Lung (tissue), 12 donors: ENCODE data around the gene RGS17. TPM values are rescaled to one million over a fixed set of nuclear protein-coding genes. Genes with fewer than 3 reads are reported as not detected.

ENCODE experiments used
- ATAC-seq: fragments of 200-7000 bp; cut with Tn5 transposase; one replicate; pipeline ENCODE4 v1.9.1; 2020; ENCODE audit warnings: moderate number of reproducible peaks; ENCODE audit not compliant: insufficient read depth, low FRiP score
- DNase-seq, 3 donors: peaks; one replicate each; pipeline ENCODE4 v3.0.0-alpha.2; 2013 to 2017
- H3K27ac ChIP-seq, 2 donors: one replicate each; pipeline ENCODE4 v1.5.1; 2013; ENCODE audit warnings: mild to moderate bottlenecking in 2 of 2, moderate library complexity in 2 of 2, control low read depth in 1 of 2, inconsistent platforms in 1 of 2, low read depth in 1 of 2, low read length in 1 of 2
- H3K27me3 ChIP-seq, 3 donors: one replicate each; pipeline ENCODE4 v1.5.1; 2013; ENCODE audit warnings: low read length in 2 of 3; ENCODE audit not compliant: control insufficient read depth in 3 of 3, insufficient read depth in 3 of 3
- H3K36me3 ChIP-seq, 4 donors: one replicate each; pipeline ENCODE4 v1.5.1; 2013; ENCODE audit warnings: low read length in 4 of 4, mild to moderate bottlenecking in 1 of 4, moderate library complexity in 1 of 4; ENCODE audit not compliant: control insufficient read depth in 4 of 4, insufficient read depth in 4 of 4
- H3K4me1 ChIP-seq, 5 donors: one replicate each; pipeline ENCODE4 v1.5.1; 2013; ENCODE audit warnings: low read length in 5 of 5, mild to moderate bottlenecking in 2 of 5, moderate library complexity in 1 of 5; ENCODE audit not compliant: control insufficient read depth in 5 of 5, insufficient read depth in 5 of 5
- H3K4me3 ChIP-seq: one replicate; pipeline ENCODE4 v1.5.1; 2013; ENCODE audit warnings: mild to moderate bottlenecking, control low read depth, moderate library complexity
- H3K9ac ChIP-seq, 2 donors: one replicate each; pipeline ENCODE4 v1.5.1; 2013; ENCODE audit warnings: low read length in 2 of 2, control low read depth in 1 of 2; ENCODE audit not compliant: insufficient read depth in 1 of 2
- H3K9me3 ChIP-seq, 4 donors: one replicate each; pipeline ENCODE4 v1.5.1; 2013; ENCODE audit warnings: low read length in 3 of 4, mild to moderate bottlenecking in 1 of 4, moderate library complexity in 1 of 4; ENCODE audit not compliant: control insufficient read depth in 4 of 4, insufficient read depth in 3 of 4
- WGBS, 2 donors: extraction: QIAGEN DNeasy Blood & Tissue Kit; methylation state at CpG; one replicate each; pipeline ENCODE4 v1.1.7; 2013; 5-methylcytosine and 5-hydroxymethylcytosine counted together
- polyA plus RNA-seq, 2 donors: library from polyadenylated mRNA; stranded (reverse); fragments of 200-250 nt; gene quantifications; one replicate each; pipeline ENCODE4 v1.2.1, GENCODE V29; 2013
- total RNA-seq, 2 donors: library from RNA; depleted of rRNA in 1 of 2; stranded (reverse); fragments of >200 nt in 1 of 2; gene quantifications; one replicate each; pipeline ENCODE4 v1.2.1, GENCODE V29; 2014 to 2021
- TF ChIP-seq, protein P1 (sequence below): IDR thresholded peaks from 2 replicates; pipeline ENCODE4 v1.5.1; 2012; ENCODE audit warnings: mild to moderate bottlenecking; ENCODE audit errors: control extremely low read depth, extremely low read depth
- donor health status: control.
- donor health status: control.
- donor health status: Bipolar disorder and iron deficiency.
- donor health status: healthy.
- donor health status: DM: yes; HTN: yes; CAD: no.

RGS17 gene
- total and polyA plus RNA-seq, 4 donors, result 0.17 to 1.7 (median 0.41) TPM

DNA sequence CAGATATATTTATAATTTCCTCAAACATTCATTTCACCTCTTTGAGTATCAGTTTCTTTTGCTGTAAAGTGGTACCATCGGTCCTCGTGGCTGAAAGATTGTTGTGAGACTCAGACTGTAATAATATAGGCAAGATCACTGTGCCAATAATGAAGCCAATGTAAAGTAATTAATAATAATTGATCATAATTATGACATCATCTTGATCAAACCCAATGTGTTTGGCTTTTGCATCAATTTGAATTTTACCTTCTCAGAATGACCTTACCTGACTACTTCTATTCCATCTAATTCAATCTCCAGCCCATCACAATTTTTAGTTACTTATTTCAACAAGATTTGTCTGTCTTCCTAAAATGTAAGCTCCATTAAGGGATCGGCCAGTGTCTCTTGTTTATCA, 112.7 kb downstream of the RGS17 start:
- TF ChIP-seq, protein P1, sequence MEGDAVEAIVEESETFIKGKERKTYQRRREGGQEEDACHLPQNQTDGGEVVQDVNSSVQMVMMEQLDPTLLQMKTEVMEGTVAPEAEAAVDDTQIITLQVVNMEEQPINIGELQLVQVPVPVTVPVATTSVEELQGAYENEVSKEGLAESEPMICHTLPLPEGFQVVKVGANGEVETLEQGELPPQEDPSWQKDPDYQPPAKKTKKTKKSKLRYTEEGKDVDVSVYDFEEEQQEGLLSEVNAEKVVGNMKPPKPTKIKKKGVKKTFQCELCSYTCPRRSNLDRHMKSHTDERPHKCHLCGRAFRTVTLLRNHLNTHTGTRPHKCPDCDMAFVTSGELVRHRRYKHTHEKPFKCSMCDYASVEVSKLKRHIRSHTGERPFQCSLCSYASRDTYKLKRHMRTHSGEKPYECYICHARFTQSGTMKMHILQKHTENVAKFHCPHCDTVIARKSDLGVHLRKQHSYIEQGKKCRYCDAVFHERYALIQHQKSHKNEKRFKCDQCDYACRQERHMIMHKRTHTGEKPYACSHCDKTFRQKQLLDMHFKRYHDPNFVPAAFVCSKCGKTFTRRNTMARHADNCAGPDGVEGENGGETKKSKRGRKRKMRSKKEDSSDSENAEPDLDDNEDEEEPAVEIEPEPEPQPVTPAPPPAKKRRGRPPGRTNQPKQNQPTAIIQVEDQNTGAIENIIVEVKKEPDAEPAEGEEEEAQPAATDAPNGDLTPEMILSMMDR, result no peak
- Histone ChIP-seq H3K4me3 (no peak overlapping the region), H3K4me1 (no peaks in the 10 kb centered on the region), H3K36me3 (no peaks in the 10 kb centered on the region), H3K9ac (no peak overlapping the region), H3K27ac (no peak overlapping the region), H3K27me3 (no peaks in the 10 kb centered on the region), H3K9me3 (no peaks in the 10 kb centered on the region)
- 93 to 96% methylated on average over 3 of the region's 3 CpGs for WGBS, 2 donors
- DNase-seq, result no peak
- ATAC-seq, result no peak

DNA sequence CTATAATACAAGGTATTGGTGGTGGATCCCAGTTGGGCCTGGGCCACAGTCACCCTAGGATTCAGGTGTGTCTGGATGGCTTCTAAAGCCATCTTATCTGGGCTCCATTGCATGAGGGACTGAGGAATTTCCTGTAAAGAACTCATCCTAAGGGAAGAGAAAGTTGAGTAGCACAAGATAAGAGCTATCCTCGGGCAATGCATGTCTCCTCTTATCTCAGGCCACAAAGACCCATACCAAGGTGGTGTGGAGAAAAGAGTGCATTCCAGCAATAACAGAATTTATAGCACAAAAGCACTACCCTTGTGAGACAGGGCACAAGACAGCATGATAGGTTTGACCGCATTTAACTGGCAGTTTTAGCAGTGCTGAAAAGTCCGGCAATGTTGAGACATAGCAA, 114.2 kb downstream of the RGS17 start:
- Histone ChIP-seq H3K36me3 (no peaks in the 10 kb centered on the region), H3K27ac (no peak overlapping the region), H3K9ac (no peak overlapping the region), H3K27me3 (no peaks in the 10 kb centered on the region), H3K9me3 (no peaks in the 10 kb centered on the region), H3K4me1 (no peaks in the 10 kb centered on the region), H3K4me3 (no peak overlapping the region)
- ATAC-seq (no peak), DNase-seq (no peak)
- WGBS, 2 donors, result 80 to 86% methylated on average over 3 of the region's 3 CpGs
- TF ChIP-seq, protein P1, result no peak

DNA sequence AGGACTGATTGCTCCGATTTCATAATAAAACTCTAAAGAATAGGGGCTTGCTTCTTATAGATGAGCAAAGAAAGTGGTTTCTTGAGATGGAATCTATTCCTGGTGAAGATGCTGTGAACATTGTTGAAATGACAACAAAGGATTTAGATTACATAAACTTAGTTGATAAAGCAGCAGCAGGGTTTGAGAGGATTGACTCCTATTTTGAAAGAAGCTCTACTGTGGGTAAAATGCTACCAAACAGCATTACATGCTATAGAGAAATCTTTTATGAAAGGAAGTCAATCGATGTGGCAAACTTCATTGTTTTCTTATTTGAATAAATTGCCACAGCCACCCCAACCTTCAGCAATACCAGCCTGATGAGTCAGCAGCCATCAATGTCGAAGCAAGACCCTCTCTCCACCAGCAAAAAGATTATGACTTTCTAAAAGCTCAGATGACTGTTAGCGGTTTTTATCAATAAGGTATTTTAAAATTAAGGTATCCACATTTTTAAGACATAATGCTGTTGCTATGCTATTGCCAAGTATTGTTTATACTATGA, 115.9 kb downstream of the RGS17 start:
- TF ChIP-seq, protein P1, result no peak

DNA sequence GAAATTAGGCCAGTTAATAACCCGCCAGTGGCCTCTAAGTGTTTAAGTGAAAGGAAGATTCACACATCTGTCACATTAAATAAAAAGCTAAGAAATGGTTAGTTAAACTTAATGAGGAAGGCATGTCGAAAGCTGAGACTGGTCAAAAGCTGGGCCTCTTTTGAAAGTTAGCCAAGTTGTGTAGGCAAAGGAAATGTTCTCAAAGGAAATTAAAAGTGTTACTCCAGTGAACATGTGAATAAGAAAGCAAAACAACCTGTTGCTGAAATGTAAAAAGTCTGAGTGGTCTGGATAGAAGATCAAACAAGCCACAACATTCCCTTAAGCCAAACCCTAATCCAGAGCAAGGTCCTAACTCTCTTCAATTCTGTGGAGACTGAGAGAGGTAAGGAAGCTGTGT, 117.6 kb downstream of the RGS17 start:
- Histone ChIP-seq H3K4me1 (no peaks in the 10 kb centered on the region), H3K4me3 (no peak overlapping the region), H3K9ac (no peak overlapping the region), H3K27ac (no peak overlapping the region), H3K36me3 (no peaks in the 10 kb centered on the region), H3K27me3 (no peaks in the 10 kb centered on the region), H3K9me3 (no peaks in the 10 kb centered on the region)
- TF ChIP-seq, protein P1, result no peak
- ATAC-seq, result no peak
- DNase-seq, result peak in 1 of 3 donors; percentile 22
- 32 to 47% methylated on average over 2 of the region's 2 CpGs for WGBS, 2 donors

More for the DNA sequence above, 115.9 kb downstream of the RGS17 start:
- DNase-seq, result no peak
- no peak overlapping the region for H3K9ac ChIP-seq
- H3K4me1 ChIP-seq, result no peaks in the 10 kb centered on the region
- WGBS, 2 donors, result 56 to 78% methylated on average over 4 of the region's 4 CpGs
- H3K9me3 ChIP-seq, result no peaks in the 10 kb centered on the region
- no peak overlapping the region for H3K4me3 ChIP-seq
- no peaks in the 10 kb centered on the region for H3K27me3 ChIP-seq
- H3K36me3 ChIP-seq, result no peaks in the 10 kb centered on the region
- H3K27ac ChIP-seq, result no peak overlapping the region
- ATAC-seq, result no peak
